ENCODE results near the gene STXBP6. TPM values are rescaled to one million over a fixed set of nuclear protein-coding genes. Genes with fewer than 3 reads are reported as not detected.

Gene STXBP6
- total RNA-seq, 1 donor from 2014 or later, result 11.0 TPM

GRCh38 chr14:24909523-24910302, 140.2 kb downstream of the STXBP6 start:
- Mint-ChIP-seq H3K36me3 (no peaks in the 10 kb centered on the region), H3K27me3 (ENCODE audit: insufficient read depth, low read depth) (no peaks in the 10 kb centered on the region), H3K27ac (no peak overlapping the region), H3K9me3 (no peaks in the 10 kb centered on the region), H3K4me1 (no peaks in the 10 kb centered on the region), H3K4me3 (no peak overlapping the region)
- Histone ChIP-seq H4K20me1 (ENCODE audit: low read depth) (no peaks in the 10 kb centered on the region), H3F3A (ENCODE audit: low read depth) (no peaks in the 10 kb centered on the region), H3K27ac (no peak overlapping the region), H3K4me2 (no peak overlapping the region), H2AFZ (replicated peaks) (no peak overlapping the region), H3K9ac (no peak overlapping the region), H3K79me2 (ENCODE audit: low read depth) (no peaks in the 10 kb centered on the region), H3K4me3 (no peak overlapping the region), H3K36me3 (no peaks in the 10 kb centered on the region), H3K9me3 (ENCODE audit: low read depth) (no peaks in the 10 kb centered on the region), H3K27me3 (no peaks in the 10 kb centered on the region), H3K4me1 (no peaks in the 10 kb centered on the region)
- TF ChIP-seq EZH2phosphoT487 (IDR thresholded peaks at IDR 0.05), result no peak
- no peak for TF ChIP-seq EZH2 (IDR thresholded peaks at IDR 0.05)
- no peak for TF ChIP-seq CTCF (IDR thresholded peaks at IDR 0.05)
- no peak for DNase-seq (ENCODE audit: low spot score)

GRCh38 chr14:24908592-24909236, 141.2 kb downstream of the STXBP6 start:
- H3K79me2 ChIP-seq (ENCODE audit: low read depth), result no peaks in the 10 kb centered on the region
- no peaks in the 10 kb centered on the region for H3K27me3 Mint-ChIP-seq (ENCODE audit: insufficient read depth, low read depth)
- H3K4me3 ChIP-seq, result no peak overlapping the region
- no peaks in the 10 kb centered on the region for H3K27me3 ChIP-seq
- H2AFZ ChIP-seq (replicated peaks), result no peak overlapping the region
- H4K20me1 ChIP-seq (ENCODE audit: low read depth), result no peaks in the 10 kb centered on the region
- no peak overlapping the region for H3K27ac Mint-ChIP-seq
- H3K9ac ChIP-seq, result no peak overlapping the region
- H3K4me2 ChIP-seq, result no peak overlapping the region
- no peaks in the 10 kb centered on the region for H3K4me1 ChIP-seq
- H3K4me3 Mint-ChIP-seq, result no peak overlapping the region
- H3K4me1 Mint-ChIP-seq, result no peaks in the 10 kb centered on the region
- H3K36me3 ChIP-seq, result no peaks in the 10 kb centered on the region
- no peak overlapping the region for H3K27ac ChIP-seq
- H3F3A ChIP-seq (ENCODE audit: low read depth), result no peaks in the 10 kb centered on the region
- no peak for DNase-seq (ENCODE audit: low spot score)
- TF ChIP-seq EZH2phosphoT487 (IDR thresholded peaks at IDR 0.05) (no peak), CTCF (IDR thresholded peaks at IDR 0.05) (no peak), EZH2 (IDR thresholded peaks at IDR 0.05) (no peak)
- peaks cover 2% of the 10 kb centered on the region for H3K9me3 Mint-ChIP-seq
- no peaks in the 10 kb centered on the region for H3K9me3 ChIP-seq (ENCODE audit: low read depth)
- no peaks in the 10 kb centered on the region for H3K36me3 Mint-ChIP-seq

- TF ChIP-seq EZH2phosphoT487 (IDR thresholded peaks at IDR 0.05), result no peak
- TF ChIP-seq CTCF (IDR thresholded peaks at IDR 0.05), result no peak
- TF ChIP-seq EZH2 (IDR thresholded peaks at IDR 0.05), result no peak
- Mint-ChIP-seq H3K36me3 (no peaks in the 10 kb centered on the region), H3K4me1 (no peaks in the 10 kb centered on the region), H3K9me3 (peaks cover 2% of the 10 kb centered on the region), H3K27me3 (ENCODE audit: insufficient read depth, low read depth) (no peaks in the 10 kb centered on the region), H3K27ac (no peak overlapping the region), H3K4me3 (no peak overlapping the region)
- no peaks in the 10 kb centered on the region for H3K36me3 ChIP-seq
- H3K9me3 ChIP-seq (ENCODE audit: low read depth), result no peaks in the 10 kb centered on the region
- no peaks in the 10 kb centered on the region for H3K27me3 ChIP-seq
- H4K20me1 ChIP-seq (ENCODE audit: low read depth), result no peaks in the 10 kb centered on the region
- H3K4me2 ChIP-seq, result no peak overlapping the region
- no peak for DNase-seq (ENCODE audit: low spot score)
- H3K4me3 ChIP-seq, result no peak overlapping the region
- no peaks in the 10 kb centered on the region for H3K79me2 ChIP-seq (ENCODE audit: low read depth)
- no peaks in the 10 kb centered on the region for H3K4me1 ChIP-seq
- no peaks in the 10 kb centered on the region for H3F3A ChIP-seq (ENCODE audit: low read depth)
- no peak overlapping the region for H3K9ac ChIP-seq
- H2AFZ ChIP-seq (replicated peaks), result no peak overlapping the region
- no peak overlapping the region for H3K27ac ChIP-seq
Observed at GRCh38 chr14:24904533-24904932, 145.4 kb downstream of the STXBP6 start.

Data from neural progenitor cell (in vitro differentiated cells).